ENCODE measurements around the gene COL4A2.

COL4A2 gene

DNA sequence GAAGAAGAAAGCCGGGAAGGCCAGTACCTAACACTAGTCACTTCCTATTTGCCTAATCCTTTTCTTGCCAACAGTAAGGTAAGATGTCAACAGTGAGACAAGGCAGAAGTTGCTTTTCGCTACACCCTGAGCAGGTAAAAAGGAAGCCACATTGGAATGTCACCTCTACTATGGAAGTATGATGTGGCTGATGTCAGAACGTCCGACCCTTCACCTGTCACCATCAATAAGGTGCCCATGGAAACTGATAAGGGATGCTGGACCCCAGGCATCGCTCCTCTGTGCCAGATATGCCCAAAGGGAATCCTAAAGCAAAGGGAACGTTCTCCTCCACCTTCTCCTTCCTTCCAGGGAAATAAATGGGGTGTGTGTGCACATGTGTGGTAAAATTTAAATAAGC is 34.4 kb upstream of the COL4A2 start:
- no peak for DNase-seq (ENCODE audit: low spot score)

DNA sequence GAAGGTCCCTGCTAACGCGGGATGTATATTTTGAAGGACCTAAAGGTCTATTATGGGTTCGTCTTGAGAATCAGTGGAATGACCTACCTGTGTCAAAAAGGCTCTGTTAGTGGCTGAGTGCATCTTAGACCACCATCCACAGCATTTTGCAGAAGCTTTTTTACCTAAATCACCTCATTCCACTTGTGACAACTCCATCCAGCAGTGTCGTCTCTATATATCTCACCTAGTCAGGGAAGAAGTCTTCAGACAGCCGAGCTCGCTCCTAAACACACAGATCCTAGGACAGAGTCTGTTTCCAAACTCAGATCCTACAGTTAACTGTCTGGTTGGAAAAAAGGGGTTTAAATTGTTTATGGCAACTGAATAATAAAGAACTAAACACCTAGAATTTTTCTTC is 33.8 kb upstream of the COL4A2 start:
- DNase-seq (ENCODE audit: low spot score) = no peak

GRCh38 chr13:110274687-110275086 is 32.4 kb upstream of the COL4A2 start:
- DNase-seq (ENCODE audit: low spot score) = no peak

DNA sequence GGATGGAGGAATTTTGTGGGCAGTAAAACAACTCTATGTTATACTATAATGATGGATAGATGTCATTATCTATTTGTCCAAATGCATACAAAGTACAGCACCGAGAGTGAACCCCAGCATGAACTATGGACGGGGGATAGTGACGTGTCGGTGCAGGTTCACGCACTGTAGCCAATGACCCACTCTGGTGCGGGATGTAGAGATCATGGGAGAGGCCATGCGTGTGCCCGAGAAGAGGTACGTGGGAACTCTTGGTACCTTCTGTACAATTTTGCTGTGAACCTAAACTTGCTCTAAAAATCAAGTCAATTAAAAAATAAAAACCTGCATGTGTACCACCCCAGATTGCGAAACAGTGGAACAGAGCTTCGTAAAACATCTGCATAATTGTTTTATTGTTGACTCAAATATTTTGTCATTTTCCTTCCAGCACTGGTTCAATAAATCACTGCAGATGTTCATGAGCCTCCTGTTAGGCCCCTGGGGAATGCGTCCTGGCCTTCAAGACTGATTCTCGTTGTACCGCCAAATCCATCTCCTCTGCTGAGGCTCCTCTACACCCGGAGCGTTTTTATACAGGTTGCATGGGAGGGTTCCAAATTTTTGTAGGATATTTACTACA is 31.0 kb upstream of the COL4A2 start:
- no peak for DNase-seq (ENCODE audit: low spot score)

DNA sequence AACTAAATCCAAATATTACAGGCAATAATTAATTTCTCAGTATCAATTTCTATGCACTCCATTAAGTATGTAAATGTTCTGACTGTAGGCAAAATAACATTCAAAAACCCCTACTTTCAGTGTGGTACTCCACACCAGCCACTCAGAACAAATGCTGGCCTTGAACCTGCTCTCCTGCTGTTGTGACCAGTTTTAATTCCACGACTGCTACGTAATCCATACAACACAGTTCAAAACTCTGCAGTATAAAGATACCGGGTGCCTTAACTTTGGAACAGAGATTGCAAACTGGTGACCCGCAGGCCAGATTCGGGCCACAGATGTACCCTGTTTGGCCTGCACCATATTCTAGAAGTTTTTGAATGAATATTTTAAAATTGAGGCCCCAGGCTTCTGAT is 30.5 kb upstream of the COL4A2 start:
- no peak for DNase-seq (ENCODE audit: low spot score)

DNA sequence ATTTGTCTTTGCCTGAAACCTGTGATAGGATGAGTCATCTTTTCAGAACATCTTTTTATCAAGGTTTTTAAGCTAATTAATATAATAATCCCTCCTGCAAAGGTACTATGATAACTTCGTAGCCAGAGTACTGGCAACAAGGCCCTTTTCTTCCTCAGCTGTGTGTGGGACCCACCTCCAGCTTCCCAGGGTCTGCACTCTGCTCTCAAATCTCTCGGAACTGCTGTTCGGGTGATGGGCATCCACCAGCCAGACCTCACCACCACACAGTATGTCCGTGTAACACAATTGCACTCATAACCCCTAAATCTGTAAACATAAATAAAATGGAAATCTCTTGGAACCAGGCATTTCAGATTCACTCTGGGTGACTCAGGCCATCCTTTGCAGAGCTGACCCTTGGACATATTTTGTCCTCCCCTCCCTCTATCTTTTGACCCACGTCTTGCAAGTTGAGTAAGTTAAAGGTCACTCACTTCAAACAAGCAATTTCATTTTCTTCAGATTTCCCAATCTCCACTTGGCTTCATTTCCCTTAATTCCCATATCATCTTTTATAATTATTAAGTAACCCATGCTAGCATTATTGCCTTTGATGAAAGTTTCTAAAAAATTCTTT is 29.6 kb upstream of the COL4A2 start:
- no peak for DNase-seq (ENCODE audit: low spot score)

DNA sequence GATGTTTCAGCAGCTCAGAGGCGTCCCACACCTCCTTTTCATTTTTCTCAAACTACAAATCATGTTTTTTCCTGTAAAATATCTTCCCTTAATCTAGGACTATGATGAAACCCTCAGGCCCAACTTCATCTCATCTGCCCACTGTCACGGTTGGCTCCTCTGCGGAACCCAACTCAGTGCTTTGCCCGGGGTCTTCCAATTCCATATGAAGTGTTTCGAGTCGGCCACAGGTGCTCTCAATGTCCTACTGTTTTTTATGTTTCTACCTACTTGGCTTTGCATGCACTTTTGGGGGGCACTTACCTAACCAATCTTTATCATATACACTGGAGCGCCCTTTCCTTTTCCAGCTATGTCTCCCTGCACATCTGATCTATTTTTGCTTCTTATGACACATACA is 28.2 kb upstream of the COL4A2 start:
- DNase-seq (ENCODE audit: low spot score) = no peak

DNA sequence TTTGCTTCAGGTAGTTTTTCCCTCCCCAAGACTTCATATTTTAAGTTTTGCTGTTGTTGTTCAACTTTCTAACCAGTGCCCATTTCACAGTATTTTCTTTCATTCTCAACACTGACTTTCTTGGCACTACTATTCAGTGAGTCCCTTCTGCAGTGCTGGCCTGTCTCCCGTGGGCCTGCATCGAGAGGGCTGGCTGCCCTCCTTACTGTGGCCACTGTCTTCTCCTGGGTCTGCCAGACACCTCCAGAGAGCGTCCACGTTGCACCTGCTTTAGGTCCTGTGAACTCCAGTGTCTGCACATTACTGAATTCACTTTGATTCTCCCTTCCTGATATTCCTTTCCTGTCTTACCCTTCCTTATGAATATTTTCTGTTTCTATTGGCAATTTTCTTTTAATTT is 27.4 kb upstream of the COL4A2 start:
- no peak for DNase-seq (ENCODE audit: low spot score)

- DNase-seq (ENCODE audit: low spot score) = no peak
Measured at GRCh38 chr13:110280231-110280813, 26.8 kb upstream of the COL4A2 start.

- no peak for DNase-seq (ENCODE audit: low spot score)
Measured at GRCh38 chr13:110280985-110281688, 25.9 kb upstream of the COL4A2 start.

DNA sequence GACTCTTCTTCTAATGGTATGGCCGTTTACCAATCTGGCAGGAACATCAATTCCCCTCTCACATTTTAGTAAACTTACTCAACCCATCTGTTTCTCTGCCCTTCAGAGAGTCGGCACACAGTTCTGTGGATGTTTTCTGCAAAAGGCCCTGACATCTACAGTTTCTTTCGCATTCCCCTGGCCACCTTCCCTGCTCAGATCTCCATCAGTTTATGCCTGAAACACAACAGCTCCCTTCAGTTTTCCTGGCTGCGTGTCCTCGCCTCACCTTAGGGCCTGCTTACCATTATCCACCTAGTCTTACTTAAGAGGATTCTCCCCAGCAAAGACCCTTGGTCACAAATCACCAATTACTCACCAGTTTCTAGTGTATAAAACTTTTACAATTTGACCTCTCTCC is 25.3 kb upstream of the COL4A2 start:
- DNase-seq (ENCODE audit: low spot score) = no peak

DNA sequence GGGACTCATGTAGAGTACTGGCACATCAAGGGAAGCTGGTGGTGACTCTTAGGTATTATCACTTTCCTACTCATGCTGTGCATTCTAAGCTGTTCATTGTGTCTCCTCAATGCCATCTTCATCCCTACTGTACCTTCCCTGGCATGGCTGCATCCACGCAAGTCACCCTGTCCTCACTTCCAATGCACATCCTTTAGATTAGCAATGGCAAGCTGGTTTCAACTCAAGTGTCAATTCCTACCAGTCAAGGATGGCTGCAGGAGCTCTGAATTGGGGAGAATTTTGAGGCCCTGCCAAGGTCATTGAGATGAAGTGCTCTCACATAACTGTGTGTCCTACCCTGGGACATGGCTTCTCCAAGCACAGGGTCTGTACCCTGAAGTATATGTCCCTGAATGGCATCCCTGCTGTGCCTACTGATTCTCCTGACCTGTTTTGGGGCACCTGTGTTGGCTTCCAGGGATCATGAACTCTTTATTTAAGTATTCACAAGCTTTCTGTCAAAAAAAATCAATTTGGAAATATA is 24.7 kb upstream of the COL4A2 start:
- no peak for DNase-seq (ENCODE audit: low spot score)

DNA sequence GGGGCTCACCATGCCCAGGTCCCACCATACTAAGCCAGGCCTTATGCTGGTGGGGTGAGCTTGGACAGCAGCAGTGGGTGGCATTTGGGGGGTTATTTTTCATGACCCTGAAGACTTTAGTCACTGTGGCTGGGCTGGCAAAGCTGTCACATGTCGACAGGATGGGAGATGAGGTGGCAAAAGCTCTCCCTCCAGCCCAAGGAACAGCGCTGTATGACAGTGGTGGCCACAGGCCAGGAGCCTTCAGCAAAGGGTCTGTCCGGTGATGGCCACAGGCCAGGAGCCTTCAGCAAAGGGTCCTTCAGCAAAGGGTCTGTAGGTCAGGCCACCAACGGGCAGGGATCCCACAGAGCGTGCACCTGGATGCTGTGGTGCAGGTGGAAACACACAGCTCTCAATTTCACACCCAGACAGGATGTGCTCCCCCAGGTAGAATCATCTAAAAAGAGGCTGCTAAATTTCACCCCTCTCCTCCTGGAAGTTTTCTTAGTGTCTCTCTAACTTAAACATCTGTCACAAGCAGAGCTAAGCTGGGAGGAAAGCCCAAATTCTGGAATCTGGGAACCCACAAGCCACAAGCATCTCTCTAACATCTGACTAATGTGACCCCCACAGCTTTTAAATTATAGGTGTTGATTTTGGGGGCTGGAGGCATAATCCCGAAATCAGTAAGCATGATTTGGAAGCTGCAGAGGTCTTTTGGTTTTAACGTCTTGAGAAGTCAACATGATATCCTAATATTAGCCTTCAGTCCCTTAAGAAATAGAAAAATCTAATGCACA is 23.2 kb upstream of the COL4A2 start:
- DNase-seq (ENCODE audit: low spot score) = no peak

- no peak for DNase-seq (ENCODE audit: low spot score)
Measured at GRCh38 chr13:110284779-110285484, 22.2 kb upstream of the COL4A2 start.

GRCh38 chr13:110285991-110286832 is 20.9 kb upstream of the COL4A2 start:
- DNase-seq (ENCODE audit: low spot score) = no peak

GRCh38 chr13:110286833-110287819 is 20.0 kb upstream of the COL4A2 start:
- no peak for DNase-seq (ENCODE audit: low spot score)

- DNase-seq (ENCODE audit: low spot score) = no peak
Measured at GRCh38 chr13:110289174-110289573, 17.9 kb upstream of the COL4A2 start.

GRCh38 chr13:110289661-110290060 is 17.4 kb upstream of the COL4A2 start:
- no peak for DNase-seq (ENCODE audit: low spot score)

GRCh38 chr13:110290153-110290552 is 16.9 kb upstream of the COL4A2 start:
- DNase-seq (ENCODE audit: low spot score) = no peak

Data from hepatic stellate cell (primary cell).